A549 (cell line): ENCODE data around the gene HDGFL2. TPM values are rescaled to one million over a fixed set of nuclear protein-coding genes. Genes with fewer than 3 reads are reported as not detected.

ENCODE experiments used
- ATAC-seq, 2 experiments: fragments of 200-7000 bp in 1 of 2; fragments of >200 bp in 1 of 2; cut with Nextera tagmentation in 1 of 2; cut with Tn5 transposase in 1 of 2; 3 replicates each; pipeline versions ENCODE4 v1.8.0 to v1.9.1; 2018 to 2020; ENCODE audit warnings: mild to moderate bottlenecking in 1 of 2, moderate library complexity in 1 of 2
- CTCF ChIA-PET: fragments of 300-600 bp; sonication (Branson Sonifier 250); formaldehyde crosslinking; extraction: SDS; loops from one replicate; lab custom pipeline; 2021; ENCODE audit warnings: antibody characterized with exemption, inconsistent platforms; lab: Yijun Ruan, JAX
- POLR2A ChIA-PET: fragments of 350-600 bp; formaldehyde crosslinking; extraction: SDS; loops from one replicate; lab custom pipeline; 2021; ENCODE audit warnings: antibody characterized with exemption, inconsistent platforms; lab: Yijun Ruan, JAX
- DNase-seq, 2 experiments: peaks; one replicate each; pipeline versions ENCODE4 v3.0.0 to v3.0.0-alpha.2; 2011 to 2016; ENCODE audit warnings: low read depth in 1 of 2, low spot score in 1 of 2
- FAIRE-seq: peaks from 2 replicates; lab custom pipeline; 2011; peaks lifted over from hg19 to GRCh38; lab: Jason Lieb, UNC
- H3K27ac ChIP-seq, 2 experiments: fragments of >200 bp; sonication (Bioruptor Twin); formaldehyde crosslinking; 3 replicates each; pipeline ENCODE4 v1.5.1; 2016 to 2017
- H3K4me1 ChIP-seq: fragments of >200 bp; sonication (Bioruptor Twin); formaldehyde crosslinking; 3 replicates; pipeline ENCODE4 v1.6.1; 2016
- H3K4me2 ChIP-seq: fragments of >200 bp; sonication (Bioruptor Twin); formaldehyde crosslinking; 3 replicates; pipeline ENCODE4 v1.6.1; 2016
- H3K4me3 ChIP-seq: fragments of >200 bp; sonication (Bioruptor Twin); formaldehyde crosslinking; 3 replicates; pipeline ENCODE4 v1.5.1; 2016
- H3K9me3 ChIP-seq: fragments of >200 bp; sonication (Bioruptor Twin); formaldehyde crosslinking; 3 replicates; pipeline ENCODE4 v1.6.1; 2016
- BHLHE40 ChIP-seq: IDR thresholded peaks from 2 replicates; pipeline ENCODE4 v1.6.1; 2012; ENCODE audit warnings: low read depth, low read length, inconsistent platforms
- CBX8 ChIP-seq: fragments of 200-600 bp; sonication (generic); IDR thresholded peaks from 2 replicates; pipeline ENCODE4 v1.6.1; 2016
- EHF ChIP-seq: fragments of 250-450 bp; sonication (Bioruptor Pico); IDR thresholded peaks from 2 replicates; pipeline ENCODE4 v1.5.0; 2020; ENCODE audit warnings: mild to moderate bottlenecking
- EHMT2 ChIP-seq: fragments of 200-600 bp; sonication (generic); IDR thresholded peaks from 2 replicates; pipeline ENCODE4 v1.6.1; 2016; ENCODE audit warnings: antibody characterized with exemption, low read depth, mild to moderate bottlenecking, moderate library complexity
- HOXB13 ChIP-seq: fragments of 250-450 bp; sonication (Bioruptor Pico); IDR thresholded peaks from 2 replicates; pipeline ENCODE4 v1.5.0; 2020; ENCODE audit warnings: low read depth, mild to moderate bottlenecking, moderate library complexity
- JUN ChIP-seq, 2 experiments: fragments of >200 bp; sonication (Bioruptor Twin); formaldehyde crosslinking; IDR thresholded peaks; 2 replicates in 1 of 2; 3 replicates in 1 of 2; pipeline ENCODE4 v1.6.1; 2016 to 2017
- MAZ ChIP-seq: fragments of 150-350 bp; IDR thresholded peaks from 2 replicates; pipeline ENCODE4 v1.6.1; 2014; ENCODE audit warnings: antibody characterized with exemption, low read depth, low read length, borderline replicate concordance
- NFE2L2 ChIP-seq: fragments of 150-350 bp; conservative IDR thresholded peaks from 2 replicates; pipeline ENCODE4 v1.6.1; 2014; ENCODE audit warnings: low read length
- NPAS2 ChIP-seq: fragments of 250-450 bp; sonication (Bioruptor Pico); IDR thresholded peaks from 2 replicates; pipeline ENCODE4 v1.8.0; 2022; ENCODE audit warnings: mild to moderate bottlenecking, moderate library complexity, borderline replicate concordance
- POLR2A ChIP-seq: IDR thresholded peaks from 2 replicates; pipeline ENCODE4 v1.6.1; 2012; ENCODE audit warnings: mild to moderate bottlenecking, low read length
- RFX5 ChIP-seq: fragments of 450-650 bp; IDR thresholded peaks from 2 replicates; pipeline ENCODE4 v1.7.1; 2014; ENCODE audit warnings: antibody characterized with exemption, mild to moderate bottlenecking, moderate library complexity
- SMC3 ChIP-seq: fragments of >200 bp; sonication (Bioruptor Twin); formaldehyde crosslinking; IDR thresholded peaks from 3 replicates; pipeline ENCODE4 v1.6.1; 2018; ENCODE audit warnings: inconsistent platforms
- ZNF302 ChIP-seq: fragments of 250-450 bp; sonication (Bioruptor Pico); IDR thresholded peaks from 2 replicates; pipeline ENCODE4 v1.9.0; 2021; ENCODE audit warnings: inconsistent platforms, mild to moderate bottlenecking, moderate library complexity
- WGBS: methylation state at CpG from one replicate; pipeline ENCODE4 v1.1.6; 2017; ENCODE audit errors: missing lambda C conversion rate; 5-methylcytosine and 5-hydroxymethylcytosine counted together
- polyA plus RNA-seq, 4 experiments: library from polyadenylated mRNA; depleted of rRNA in 3 of 4; stranded (reverse); fragments of >200 nt; fragmentation: RNase III in 1 of 4; extraction: RNeasy Plus Mini Kit Qiagen cat#74134 plus additional on column Dnase treatment in 1 of 4; gene quantifications; 2 replicates in 3 of 4; 3 replicates in 1 of 4; pipeline ENCODE4 v1.2.3, GENCODE V29; 2011 to 2017
- TF ChIP-seq, protein P1 (sequence below): IDR thresholded peaks from 2 replicates; pipeline ENCODE4 v1.6.1; 2012

HDGFL2 gene
- polyA plus RNA-seq, 2 of the 4 experiments (the other 2 are of a cell fraction), result 10.8 to 34.3 TPM

DNA sequence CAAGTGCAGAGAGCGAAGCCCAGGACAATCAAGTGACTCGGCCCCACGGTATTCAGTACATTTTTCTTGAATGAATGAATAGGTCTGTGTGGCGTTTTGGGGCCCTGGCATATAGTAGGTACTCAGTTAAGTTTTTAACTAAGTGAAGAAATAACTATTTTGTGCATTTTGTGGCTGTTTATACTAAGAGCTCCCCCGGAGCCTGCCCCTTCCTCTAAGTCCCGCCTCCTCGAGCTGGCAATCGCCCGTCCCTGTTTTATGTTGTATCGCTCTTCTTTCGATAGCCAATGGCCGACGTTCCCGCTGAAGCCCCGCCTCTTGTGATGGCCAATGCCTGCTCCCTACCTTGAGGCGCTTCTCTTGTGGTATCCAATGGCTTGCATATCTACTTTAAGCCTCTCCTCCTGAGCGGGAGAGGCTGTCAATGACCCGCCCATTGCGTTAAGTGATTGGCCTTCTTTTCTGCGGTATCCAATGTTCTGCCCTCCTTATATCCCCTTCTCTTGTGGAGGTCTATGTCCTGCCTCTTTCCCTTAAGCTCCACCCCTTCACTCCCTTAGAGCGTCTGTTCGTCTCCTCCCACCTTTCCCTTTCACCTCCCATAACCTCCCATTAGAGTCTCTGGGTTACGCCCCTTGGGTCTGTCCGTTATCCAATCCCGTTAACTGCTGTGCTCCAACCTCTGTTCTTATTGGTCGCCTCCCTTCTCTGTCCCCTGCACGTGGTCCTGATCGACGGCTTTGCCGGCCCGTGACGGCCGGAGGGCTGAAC, 509 bp upstream of the HDGFL2 start (continued):
- TF ChIP-seq MAZ, result no peak
- TF ChIP-seq RFX5, result no peak

DNA sequence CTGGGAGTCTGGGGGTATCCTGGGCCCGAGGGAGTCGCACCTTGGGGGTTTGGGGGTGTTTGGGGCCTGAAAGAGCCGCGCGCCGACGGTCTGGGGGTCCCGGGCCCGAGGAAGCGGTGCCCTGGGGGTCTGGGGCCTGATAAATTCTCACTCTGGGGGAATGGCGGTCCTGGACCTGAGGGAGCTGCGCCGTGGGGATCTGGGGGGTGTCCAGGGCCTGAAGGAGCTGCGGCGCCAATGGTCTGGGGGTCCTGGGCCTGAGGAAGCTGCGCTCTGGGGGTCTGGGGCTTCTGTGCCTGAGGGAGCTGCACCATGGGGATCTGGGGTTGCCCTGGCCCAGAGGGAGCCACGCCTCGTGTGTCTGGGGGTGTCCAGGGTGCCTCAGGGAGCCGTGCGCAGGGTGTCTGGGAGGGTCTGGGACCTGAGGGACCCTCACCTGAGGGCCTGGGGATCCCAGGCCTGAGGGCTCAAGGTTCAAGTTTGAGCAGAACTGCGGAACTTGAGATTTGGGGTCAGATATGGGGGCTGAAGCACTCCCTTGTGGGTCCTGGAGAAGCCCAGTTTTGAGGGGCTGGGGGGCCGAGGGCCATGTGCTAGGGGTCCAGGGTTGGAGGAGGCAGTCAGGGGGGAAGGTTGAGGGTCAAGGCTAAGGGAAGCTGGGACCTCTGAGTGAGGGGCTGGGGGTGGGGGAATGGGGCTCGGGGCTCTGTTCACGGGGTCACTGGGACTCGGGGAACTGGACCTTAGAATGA, 1.1 kb downstream of the HDGFL2 start:
- ChIA-PET POLR2A (no interaction called here), CTCF (interaction anchor here (0.6 to 1.9 kb wide), 3 partner anchors 9 to 73 kb away, joined by 4 to 6 read pairs (median 6); partner anchors contain the start of gene SH3GL1)
- WGBS, result 59% methylated on average over 6 of the region's 25 CpGs
- peaks cover 15% of the 10 kb centered on the region for H3K4me1 ChIP-seq
- peak overlapping the region; percentile 82 to 99 for H3K27ac ChIP-seq
- no peaks in the 10 kb centered on the region for H3K9me3 ChIP-seq
- ATAC-seq (no peak), FAIRE-seq (no peak), DNase-seq (no peak)
- H3K4me2 ChIP-seq, result peak overlapping the region; percentile 95
- TF ChIP-seq CBX8, result no peak
- no peak for TF ChIP-seq EHF
- no peak for TF ChIP-seq NPAS2 (CRISPR knock-in tag)
- no peak for TF ChIP-seq EHMT2
- no peak for TF ChIP-seq JUN (IDR thresholded peaks at IDR 0.05)
- no peak for TF ChIP-seq BHLHE40
- TF ChIP-seq NFE2L2, result no peak
- no peak for TF ChIP-seq ZNF302 (CRISPR knock-in tag)
- peak overlapping the region; percentile 98 for H3K4me3 ChIP-seq

DNA sequence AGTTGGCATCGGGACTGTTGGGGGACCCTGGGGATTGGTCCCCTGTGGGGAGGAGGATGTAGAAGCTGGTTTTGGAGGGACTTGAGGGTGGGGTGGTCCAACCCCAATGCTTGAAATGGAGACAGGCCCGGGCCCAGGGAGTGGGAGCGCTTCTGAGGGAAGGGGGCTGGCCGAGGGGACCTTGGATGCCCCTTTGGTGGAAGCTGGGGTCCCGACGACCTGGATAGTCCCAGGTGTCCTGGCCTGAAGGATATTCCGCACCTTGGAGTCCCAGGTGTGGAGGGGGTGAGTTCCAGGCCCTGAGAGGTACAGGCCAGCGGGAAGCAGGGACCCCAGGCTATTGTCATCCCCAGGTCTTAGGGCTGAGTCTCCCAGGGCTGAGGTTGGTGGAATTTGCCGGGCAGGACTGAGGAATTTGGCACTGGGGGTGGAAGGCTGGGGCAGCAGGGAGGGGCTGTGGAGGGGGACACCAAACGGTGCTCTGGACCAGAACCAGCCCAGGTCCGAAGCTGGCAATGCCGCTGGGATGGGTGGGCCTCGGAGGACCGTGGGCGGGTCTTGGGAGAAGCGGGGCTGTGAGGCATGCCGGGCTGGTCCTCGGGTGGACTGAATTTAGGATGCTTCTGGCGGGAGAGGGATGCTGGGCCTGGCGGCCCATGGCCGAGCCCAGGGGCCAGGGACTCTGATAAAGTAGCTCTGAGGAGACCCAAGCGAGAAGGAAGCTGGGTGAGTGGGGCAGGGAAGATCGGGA, 1.8 kb downstream of the HDGFL2 start:
- peak overlapping the region; percentile 27; the same call in 1 of the 3 replicates for H3K4me3 ChIP-seq
- POLR2A ChIA-PET, result no interaction called here

DNA sequence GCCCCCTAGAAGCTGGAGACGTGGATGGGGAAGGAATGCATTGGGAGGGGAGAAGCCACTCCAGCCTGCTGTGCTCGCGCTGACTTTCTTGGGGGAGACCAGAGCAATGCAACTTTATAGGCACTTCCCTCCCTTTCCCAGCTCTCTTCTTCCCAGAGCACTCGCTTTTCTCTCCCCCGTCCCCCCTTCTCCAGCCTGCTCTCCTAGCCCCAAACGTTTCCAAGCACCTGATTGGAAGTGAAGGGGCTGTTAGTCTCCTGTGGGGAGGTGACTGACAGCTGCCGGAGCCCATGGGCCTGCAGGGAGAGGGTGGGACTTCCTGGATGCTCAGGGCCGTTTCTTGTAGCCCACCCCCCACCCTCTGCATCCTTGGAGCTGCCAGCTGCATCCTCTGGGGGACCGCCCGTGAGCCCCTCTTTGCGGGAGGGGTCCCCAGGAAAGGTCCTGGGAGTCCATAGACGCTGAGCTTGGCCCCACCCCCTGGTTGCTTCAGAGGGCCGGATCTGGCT, 2.5 kb downstream of the HDGFL2 start:
- peak in 1 of 2 experiments; percentile 43; a peak in 3 of 6 replicates for ATAC-seq
- CTCF ChIA-PET, result interaction anchor here (0.6 to 1.9 kb wide), 4 partner anchors 40 to 74 kb away, joined by 3 to 7 read pairs (median 6); partner anchors contain the start of gene SH3GL1

More for the DNA sequence above, 1.8 kb downstream of the HDGFL2 start:
- peak overlapping the region; percentile 95 for H3K4me2 ChIP-seq
- peak overlapping the region in 1 of 2 experiments; percentile 99; a peak in 3 of 6 replicates for H3K27ac ChIP-seq
- CTCF ChIA-PET, result interaction anchor here (0.6 to 1.9 kb wide), 4 partner anchors 10 to 73 kb away, joined by 4 to 7 read pairs (median 6); partner anchors contain the start of gene SH3GL1
- ATAC-seq (no peak), FAIRE-seq (no peak), DNase-seq (no peak)
- no peak for TF ChIP-seq POLR2A
- no peak for TF ChIP-seq EHMT2
- 70% methylated on average over 18 of the region's 23 CpGs for WGBS
- no peaks in the 10 kb centered on the region for H3K9me3 ChIP-seq
- H3K4me1 ChIP-seq, result peaks cover 15% of the 10 kb centered on the region

More for the DNA sequence above, 2.5 kb downstream of the HDGFL2 start:
- H3K4me1 ChIP-seq, result peaks cover 15% of the 10 kb centered on the region
- DNase-seq (peak in 1 of 2 experiments; percentile 54), FAIRE-seq (no peak)
- H3K27ac ChIP-seq, result peak overlapping the region in 1 of 2 experiments; percentile 99; a peak in 3 of 6 replicates
- H3K4me2 ChIP-seq, result peak overlapping the region; percentile 95
- no peaks in the 10 kb centered on the region for H3K9me3 ChIP-seq
- H3K4me3 ChIP-seq, result peak overlapping the region; percentile 27; the same call in 1 of the 3 replicates
- WGBS, result 60% methylated on average over 9 of the region's 13 CpGs
- POLR2A ChIA-PET, result no interaction called here
- TF ChIP-seq MAZ, result no peak
- TF ChIP-seq, protein P1, sequence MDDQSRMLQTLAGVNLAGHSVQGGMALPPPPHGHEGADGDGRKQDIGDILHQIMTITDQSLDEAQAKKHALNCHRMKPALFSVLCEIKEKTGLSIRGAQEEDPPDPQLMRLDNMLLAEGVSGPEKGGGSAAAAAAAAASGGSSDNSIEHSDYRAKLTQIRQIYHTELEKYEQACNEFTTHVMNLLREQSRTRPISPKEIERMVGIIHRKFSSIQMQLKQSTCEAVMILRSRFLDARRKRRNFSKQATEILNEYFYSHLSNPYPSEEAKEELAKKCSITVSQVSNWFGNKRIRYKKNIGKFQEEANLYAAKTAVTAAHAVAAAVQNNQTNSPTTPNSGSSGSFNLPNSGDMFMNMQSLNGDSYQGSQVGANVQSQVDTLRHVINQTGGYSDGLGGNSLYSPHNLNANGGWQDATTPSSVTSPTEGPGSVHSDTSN, result peak; percentile 90
- TF ChIP-seq HOXB13 (CRISPR knock-in tag), result no peak
- TF ChIP-seq BHLHE40, result no peak
- TF ChIP-seq SMC3, result no peak
